MCF 10A (cell line): Measurements from ENCODE around the gene MAST1. TPM values are rescaled to one million over a fixed set of nuclear protein-coding genes. Genes with fewer than 3 reads are reported as not detected.

ENCODE experiments used
- BruUV-seq: library from RNA; stranded (reverse); fragments of 400-500 nt; replicated peaks from 2 replicates; lab custom pipeline; 2021; lab: Mats Ljungman, UMichigan
- CTCF ChIA-PET: fragments of 300-600 bp; sonication (Branson Sonifier 250); formaldehyde crosslinking; extraction: SDS; loops from one replicate; lab custom pipeline; 2021; ENCODE audit warnings: antibody characterized with exemption, inconsistent platforms; lab: Yijun Ruan, JAX
- POLR2A ChIA-PET: fragments of 300-600, 350-650 bp; sonication (Branson Sonifier 250); formaldehyde crosslinking; extraction: SDS; loops from one replicate; lab custom pipeline; 2020; ENCODE audit warnings: antibody characterized with exemption, inconsistent platforms; lab: Yijun Ruan, JAX
- DNase-seq: peaks from one replicate; pipeline ENCODE4 v3.0.0-alpha.2; 2018; ENCODE audit not compliant: unreplicated experiment
- H3K27ac Mint-ChIP-seq: one replicate; pipeline ENCODE4 v1.8.0; 2022; ENCODE audit warnings: mild to moderate bottlenecking, low read depth, mixed read lengths; ENCODE audit not compliant: unreplicated experiment
- H3K27me3 Mint-ChIP-seq: one replicate; pipeline ENCODE4 v1.8.0; 2022; ENCODE audit warnings: mixed read lengths; ENCODE audit not compliant: insufficient read depth, unreplicated experiment
- H3K36me3 Mint-ChIP-seq: one replicate; pipeline ENCODE4 v1.8.0; 2022; ENCODE audit warnings: mild to moderate bottlenecking, moderate library complexity, mixed read lengths; ENCODE audit not compliant: insufficient read depth, unreplicated experiment
- H3K4me1 Mint-ChIP-seq: one replicate; pipeline ENCODE4 v1.8.0; 2022; ENCODE audit warnings: mixed read lengths; ENCODE audit not compliant: insufficient read depth, unreplicated experiment
- H3K4me3 Mint-ChIP-seq: one replicate; pipeline ENCODE4 v1.8.0; 2022; ENCODE audit warnings: mild to moderate bottlenecking, moderate library complexity, mixed read lengths; ENCODE audit not compliant: unreplicated experiment
- H3K9me3 Mint-ChIP-seq: one replicate; pipeline ENCODE4 v1.8.0; 2022; ENCODE audit warnings: mixed read lengths; ENCODE audit not compliant: unreplicated experiment
- CTCF ChIP-seq: fragments of 200-600 bp; IDR thresholded peaks from one replicate; pipeline ENCODE4 v1.8.0; 2022; ENCODE audit warnings: antibody characterized with exemption, mild to moderate bottlenecking; ENCODE audit not compliant: unreplicated experiment
- intact Hi-C: fragments of 100-400 bp; cut with micrococcal nuclease; formaldehyde crosslinking; loops from 2 replicates; pipeline ENCODE4 v1.14.1; 2022
- microRNA-seq: library from miRNA; unstranded; fragments of <30 nt; microRNA quantifications from one replicate; pipeline ENCODE4 v1.2.0, GENCODE V29; 2022
- total RNA-seq: library from RNA; stranded (reverse); gene quantifications from 2 replicates; pipeline ENCODE4 v1.2.3, GENCODE V29; 2022

Gene MAST1
- total RNA-seq, 1 experiment from 2014 or later: 1.6 TPM

DNA sequence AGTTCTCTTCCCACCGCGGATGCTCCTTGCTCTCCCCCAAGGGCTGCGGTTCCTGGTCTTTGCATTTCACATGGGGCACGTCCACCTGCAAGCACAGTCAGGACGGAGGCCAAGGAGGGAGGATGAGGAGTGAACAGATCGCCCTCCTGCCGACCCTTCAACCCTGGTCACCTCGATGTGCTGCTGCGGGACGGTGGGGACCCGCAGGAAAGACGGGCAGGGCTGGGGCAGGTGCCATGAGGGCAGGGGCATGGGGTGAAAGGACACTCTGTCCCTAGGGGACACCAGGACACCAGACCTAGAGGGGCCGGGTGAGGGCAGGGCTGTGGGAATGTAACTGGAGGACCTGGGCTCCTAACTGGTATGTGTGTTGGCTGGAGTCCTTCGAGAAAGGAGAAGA, 79.9 kb downstream of the MAST1 start:
- H3K36me3 Mint-ChIP-seq: peaks cover 46% of the 10 kb centered on the region
- DNase-seq: no peak
- CTCF ChIA-PET: interaction anchor here (0.7 kb wide), 2 partner anchors 21 to 109 kb away, joined by 3 to 4 read pairs; no protein-coding TSS in a partner anchor
- intact Hi-C loops: no loop called here
- no peak for TF ChIP-seq CTCF
- H3K27ac Mint-ChIP-seq: no peak overlapping the region
- no peak overlapping the region for H3K4me3 Mint-ChIP-seq
- H3K27me3 Mint-ChIP-seq: no peaks in the 10 kb centered on the region
- peaks cover 6% of the 10 kb centered on the region for H3K4me1 Mint-ChIP-seq
- no TSS peak for BruUV-seq
- POLR2A ChIA-PET: interaction anchor here (0.7 kb wide), 1 partner anchor 35 kb away, joined by 5 read pairs; no protein-coding TSS in a partner anchor
- no peaks in the 10 kb centered on the region for H3K9me3 Mint-ChIP-seq

- no peak for DNase-seq
- POLR2A ChIA-PET: interaction anchor here (0.7 to 3.3 kb wide), 2 partner anchors 12 to 21 kb away, joined by 3 to 18 read pairs; partner anchors contain the start of gene FARSA
- peaks cover 6% of the 10 kb centered on the region for H3K4me1 Mint-ChIP-seq
- no peak overlapping the region for H3K27ac Mint-ChIP-seq
- CTCF ChIA-PET: no interaction called here
- H3K4me3 Mint-ChIP-seq: no peak overlapping the region
- no TSS peak for BruUV-seq
- peaks cover 74% of the 10 kb centered on the region for H3K36me3 Mint-ChIP-seq
- no peak for TF ChIP-seq CTCF
- no peaks in the 10 kb centered on the region for H3K9me3 Mint-ChIP-seq
- intact Hi-C loops: no loop called here
- H3K27me3 Mint-ChIP-seq: no peaks in the 10 kb centered on the region
Measured at GRCh38 chr19:12921047-12921446, 82.7 kb downstream of the MAST1 start.

GRCh38 chr19:12922959-12923358, 84.6 kb downstream of the MAST1 start:
- no peak overlapping the region for H3K4me3 Mint-ChIP-seq
- no TSS peak for BruUV-seq
- peaks cover 93% of the 10 kb centered on the region for H3K36me3 Mint-ChIP-seq
- DNase-seq: no peak
- no peaks in the 10 kb centered on the region for H3K9me3 Mint-ChIP-seq
- peaks cover 6% of the 10 kb centered on the region for H3K4me1 Mint-ChIP-seq
- CTCF ChIA-PET: interaction anchor here (1.0 kb wide), 1 partner anchor 9 kb away, joined by 4 read pairs; no protein-coding TSS in a partner anchor
- POLR2A ChIA-PET: no interaction called here
- H3K27me3 Mint-ChIP-seq: no peaks in the 10 kb centered on the region
- TF ChIP-seq CTCF: no peak
- no peak overlapping the region for H3K27ac Mint-ChIP-seq
- intact Hi-C loops: no loop called here

Small RNA genes lying within 50 kb of the gene (microRNA-seq; reads per million reads assigned to microRNA genes)
- not detected for gene MIR5695
- gene MIR6794: not detected

Other genes starting within 250 kb of the MAST1 start
- 6.9 and 8.4 TPM in 2 replicates for gene ZNF490, start 227.7 kb upstream of the MAST1 start, total RNA-seq
- gene ZNF791, start 227.6 kb upstream of the MAST1 start, total RNA-seq: 23.7 and 40.2 TPM in 2 replicates
- 53.8 and 67.0 TPM in 2 replicates for gene MAN2B1, start 171.8 kb upstream of the MAST1 start, total RNA-seq
- 9.3 and 11.7 TPM in 2 replicates for gene WDR83, start 171.7 kb upstream of the MAST1 start, total RNA-seq
- 74.2 and 85.8 TPM in 2 replicates for gene DHPS, start 156.6 kb upstream of the MAST1 start, total RNA-seq
- not detected in 2 replicates for gene GNG14, start 150.5 kb upstream of the MAST1 start, total RNA-seq
- gene FBXW9, start 141.9 kb upstream of the MAST1 start, total RNA-seq: 10.8 and 13.8 TPM in 2 replicates
- gene TNPO2, start 114.6 kb upstream of the MAST1 start, total RNA-seq: 74.7 and 89.5 TPM in 2 replicates
- 139 and 146 TPM in 2 replicates for gene TRIR, start 103.8 kb upstream of the MAST1 start, total RNA-seq
- 62.9 and 67.1 TPM in 2 replicates for gene GET3, start 101.0 kb upstream of the MAST1 start, total RNA-seq
- 0.70 and 0.83 TPM in 2 replicates for gene BEST2, start 86.7 kb upstream of the MAST1 start, total RNA-seq
- gene HOOK2, start 63.0 kb upstream of the MAST1 start, total RNA-seq: 31.6 and 32.8 TPM in 2 replicates
- 86.4 and 125 TPM in 2 replicates for gene JUNB, start 47.0 kb upstream of the MAST1 start, total RNA-seq
- 224 and 295 TPM in 2 replicates for gene PRDX2, start 36.7 kb upstream of the MAST1 start, total RNA-seq
- 6.9 and 14.5 TPM in 2 replicates for gene THSD8, start 36.4 kb upstream of the MAST1 start, total RNA-seq
- 11.2 and 16.7 TPM in 2 replicates for gene RNASEH2A, start 31.9 kb upstream of the MAST1 start, total RNA-seq
- gene RTBDN, start 3.9 kb upstream of the MAST1 start, total RNA-seq: not detected in 2 replicates
- 26.7 and 28.7 TPM in 2 replicates for gene DNASE2, start 42.9 kb downstream of the MAST1 start, total RNA-seq
- gene KLF1, start 48.7 kb downstream of the MAST1 start, total RNA-seq: not detected in 2 replicates
- gene GCDH, start 52.6 kb downstream of the MAST1 start, total RNA-seq: 22.9 and 38.0 TPM in 2 replicates
- 0.83 and 0.91 TPM in 2 replicates for gene SYCE2, start 80.8 kb downstream of the MAST1 start, total RNA-seq
- 78.6 and 107 TPM in 2 replicates for gene FARSA, start 95.2 kb downstream of the MAST1 start, total RNA-seq
- 792 and 1,042 TPM in 2 replicates for gene CALR, start 100.1 kb downstream of the MAST1 start, total RNA-seq
- gene RAD23A, start 107.3 kb downstream of the MAST1 start, total RNA-seq: 197 and 219 TPM in 2 replicates
- gene GADD45GIP1, start 118.7 kb downstream of the MAST1 start, total RNA-seq: 44.4 and 47.5 TPM in 2 replicates
- gene DAND5, start 131.1 kb downstream of the MAST1 start, total RNA-seq: not detected in 2 replicates
- 26.9 and 27.2 TPM in 2 replicates for gene NFIX, start 157.0 kb downstream of the MAST1 start, total RNA-seq